CD8-positive, alpha-beta memory T cell (primary cell): ENCODE results near the gene GRPR. TPM values are rescaled to one million over a fixed set of nuclear protein-coding genes. Genes with fewer than 3 reads are reported as not detected.
"Not testable (repeated sequence)": the region's sequence is repeated elsewhere in the genome, so short reads cannot be mapped to it uniquely, and the experiment has no call there.

Source experiments
- CTCF ChIA-PET: fragments of 350-600 bp; sonication (Branson Sonifier 250); formaldehyde crosslinking; loops from one replicate; lab custom pipeline; 2021; ENCODE audit warnings: antibody characterized with exemption; lab: Charles Lee
- POLR2A ChIA-PET: fragments of 350-600 bp; sonication (Branson Sonifier 250); formaldehyde crosslinking; loops from one replicate; lab custom pipeline; 2021; ENCODE audit warnings: antibody characterized with exemption; lab: Charles Lee
- DNase-seq, 5 donors: peaks; one replicate each; pipeline versions ENCODE4 v3.0.0 to v3.0.0-alpha.2; 2020 to 2022; ENCODE audit warnings: mixed read lengths in 1 of 5
- H3K27ac ChIP-seq: one replicate; pipeline ENCODE4 v1.7.0; 2013; ENCODE audit warnings: low read depth, mild to moderate bottlenecking, low read length, moderate library complexity
- H3K27me3 ChIP-seq: 2 replicates; pipeline ENCODE4 v1.7.0; 2013; ENCODE audit warnings: low read length, mild to moderate bottlenecking; ENCODE audit not compliant: insufficient read depth, poor library complexity, severe bottlenecking
- H3K36me3 ChIP-seq: 2 replicates; pipeline ENCODE4 v1.7.0; 2013; ENCODE audit warnings: mild to moderate bottlenecking, low read length, moderate library complexity; ENCODE audit not compliant: insufficient read depth
- H3K4me1 ChIP-seq: 2 replicates; pipeline ENCODE4 v1.7.0; 2013; ENCODE audit warnings: mild to moderate bottlenecking, low read length, moderate library complexity; ENCODE audit not compliant: insufficient read depth
- H3K4me3 ChIP-seq: 2 replicates; pipeline ENCODE4 v1.7.0; 2013; ENCODE audit warnings: mild to moderate bottlenecking, low read length
- H3K9me3 ChIP-seq: 2 replicates; pipeline ENCODE4 v1.7.0; 2013; ENCODE audit warnings: mild to moderate bottlenecking, low read length
- H3K27ac Mint-ChIP-seq, 8 donors: one replicate each; pipeline ENCODE4 v1.8.0; 2020 to 2021; ENCODE audit warnings: mixed read lengths in 8 of 8, mild to moderate bottlenecking in 6 of 8, inconsistent platforms in 3 of 8, moderate library complexity in 3 of 8
- H3K27me3 Mint-ChIP-seq, 2 donors: one replicate each; pipeline ENCODE4 v1.8.0; 2020 to 2021; ENCODE audit warnings: mixed read lengths in 2 of 2, mild to moderate bottlenecking in 1 of 2, moderate library complexity in 1 of 2
- H3K36me3 Mint-ChIP-seq, 3 donors: one replicate each; pipeline ENCODE4 v1.8.0; 2020 to 2021; ENCODE audit warnings: mixed read lengths in 3 of 3, inconsistent platforms in 1 of 3, mild to moderate bottlenecking in 1 of 3
- H3K4me1 Mint-ChIP-seq, 3 donors: one replicate each; pipeline ENCODE4 v1.8.0; 2020 to 2021; ENCODE audit warnings: mixed read lengths in 3 of 3, inconsistent platforms in 1 of 3, mild to moderate bottlenecking in 1 of 3
- H3K4me3 Mint-ChIP-seq, 7 donors: one replicate each; pipeline ENCODE4 v1.8.0; 2020 to 2021; ENCODE audit warnings: mixed read lengths in 7 of 7, mild to moderate bottlenecking in 6 of 7, moderate library complexity in 4 of 7, inconsistent platforms in 2 of 7
- H3K9me3 Mint-ChIP-seq, 5 donors: one replicate each; pipeline ENCODE4 v1.8.0; 2020 to 2022; ENCODE audit warnings: mixed read lengths in 5 of 5, mild to moderate bottlenecking in 3 of 5, moderate library complexity in 2 of 5, inconsistent platforms in 1 of 5
- polyA plus RNA-seq: library from polyadenylated mRNA; unstranded; fragments of 300-500 nt; fragmentation: Illumina TruSeq; gene quantifications from one replicate; pipeline ENCODE4 v1.2.3, GENCODE V29; 2021
- total RNA-seq, 2 experiments: library from RNA; stranded (reverse); gene quantifications; one replicate each; pipeline ENCODE4 v1.2.3, GENCODE V29; 2021

GRPR gene
- total and polyA plus RNA-seq, 3 experiments from 2014 or later: 0.20 to 0.22 TPM; not detected in 1

DNA sequence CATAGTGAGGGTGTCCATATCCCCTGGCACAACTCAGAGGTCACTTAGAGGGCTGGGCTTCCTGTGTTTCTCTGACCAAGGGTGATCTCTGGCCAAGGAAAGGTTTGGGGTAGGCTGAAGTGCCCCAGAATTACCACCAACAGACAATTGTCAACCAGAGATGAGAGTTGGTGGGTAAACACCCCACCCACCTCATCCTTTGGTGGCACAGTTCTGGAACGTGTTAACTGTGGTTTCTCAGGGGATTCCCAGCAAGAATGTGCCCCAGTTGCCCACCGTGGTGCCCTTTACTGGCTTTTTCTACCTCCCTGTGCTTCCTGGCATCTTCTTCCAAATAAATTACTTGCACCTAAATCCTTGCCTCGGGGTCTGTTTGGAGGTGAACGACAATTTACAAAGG, 17.1 kb downstream of the GRPR start:
- ChIA-PET CTCF (no interaction called here), POLR2A (no interaction called here)
- peaks cover 5 to 17% of the 10 kb centered on the region in 2 donors for H3K27me3 Mint-ChIP-seq

DNA sequence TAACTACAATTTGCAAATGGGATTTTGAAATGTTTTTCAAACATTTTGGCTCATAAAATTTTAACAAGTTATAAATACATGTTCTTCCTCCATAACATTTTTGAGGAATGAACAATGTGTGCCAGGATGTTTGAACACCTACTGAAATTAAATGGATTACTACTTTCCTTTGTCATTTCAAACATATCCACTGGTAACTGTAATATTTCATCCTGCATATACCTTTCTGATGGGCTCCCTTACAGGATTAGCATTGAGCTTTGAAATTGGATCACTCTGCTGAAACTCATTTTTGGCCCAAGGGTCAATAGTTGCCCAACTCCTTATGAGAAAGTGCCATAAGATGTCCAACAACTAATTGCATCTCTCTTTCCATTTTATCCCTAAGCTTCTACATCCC, 17.6 kb downstream of the GRPR start:
- ChIA-PET POLR2A (no interaction called here), CTCF (no interaction called here)
- Mint-ChIP-seq H3K9me3 (peaks cover 0 to 6% (median 0%) of the 10 kb centered on the region in 5 donors), H3K27me3 (peaks cover 5 to 17% of the 10 kb centered on the region in 2 donors), H3K4me1 (no peaks in the 10 kb centered on the region), H3K27ac (no peak overlapping the region), H3K36me3 (peaks cover 0 to 1% (median 0%) of the 10 kb centered on the region in 3 donors), H3K4me3 (no peak overlapping the region)
- H3K36me3 ChIP-seq: no peaks in the 10 kb centered on the region
- no peaks in the 10 kb centered on the region for H3K4me1 ChIP-seq
- no peak overlapping the region for H3K27ac ChIP-seq
- H3K27me3 ChIP-seq: no peaks in the 10 kb centered on the region
- no peak for DNase-seq
- H3K4me3 ChIP-seq: no peak overlapping the region
- no peaks in the 10 kb centered on the region for H3K9me3 ChIP-seq

More for the DNA sequence above, 17.1 kb downstream of the GRPR start:
- Mint-ChIP-seq H3K4me1 (no peaks in the 10 kb centered on the region), H3K27ac (peak overlapping the region in 1 of 8 donors; percentile 39), H3K9me3 (peaks cover 0 to 6% (median 0%) of the 10 kb centered on the region in 5 donors), H3K36me3 (peaks cover 0 to 1% (median 0%) of the 10 kb centered on the region in 3 donors), H3K4me3 (no peak overlapping the region)
- Histone ChIP-seq H3K9me3 (no peaks in the 10 kb centered on the region), H3K4me1 (no peaks in the 10 kb centered on the region), H3K27ac (no peak overlapping the region), H3K27me3 (no peaks in the 10 kb centered on the region), H3K36me3 (no peaks in the 10 kb centered on the region), H3K4me3 (no peak overlapping the region)
- no peak for DNase-seq

DNA sequence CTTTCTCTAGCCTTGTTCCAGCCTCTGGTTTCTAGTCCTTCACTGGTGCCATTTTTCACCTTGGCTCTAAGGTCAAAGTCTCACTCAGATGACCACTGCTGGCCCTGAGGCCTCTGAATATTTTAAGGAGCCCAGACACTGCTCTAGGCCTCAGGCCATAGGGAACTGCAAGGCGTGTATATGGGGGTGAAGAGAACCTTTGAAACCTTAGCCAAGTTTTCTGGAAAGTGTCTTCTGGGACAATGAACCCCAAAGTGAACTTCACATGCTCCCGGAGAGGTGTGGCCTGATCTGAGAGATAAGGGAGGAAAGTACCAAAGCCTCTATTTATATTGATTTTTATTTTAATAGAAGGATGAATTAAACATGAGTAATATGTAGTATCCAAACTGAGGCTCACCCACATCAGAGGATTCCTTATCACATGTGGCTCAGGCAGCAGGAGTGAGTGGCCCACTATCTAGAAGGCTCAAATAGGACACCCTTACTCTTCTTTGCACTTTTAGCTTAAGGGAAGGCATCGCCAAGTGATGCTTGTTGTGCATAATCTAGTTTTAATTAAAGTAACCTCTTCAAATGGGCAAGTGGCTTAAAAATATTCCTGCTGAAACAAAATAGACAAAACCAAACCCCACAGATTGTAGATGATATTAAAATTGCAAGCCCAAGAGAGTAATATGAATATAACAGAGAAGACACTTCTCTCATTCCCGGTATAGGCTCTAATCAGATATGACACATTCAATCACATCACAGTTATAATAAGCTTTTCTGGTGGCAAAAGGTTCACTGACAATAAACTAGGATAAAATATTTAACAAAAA, 18.3 kb downstream of the GRPR start:
- no peaks in the 10 kb centered on the region for H3K4me1 ChIP-seq
- no peaks in the 10 kb centered on the region for H3K4me1 Mint-ChIP-seq
- H3K9me3 Mint-ChIP-seq: peaks cover 0 to 6% (median 0%) of the 10 kb centered on the region in 5 donors
- ChIA-PET POLR2A (no interaction called here), CTCF (no interaction called here)
- H3K27ac ChIP-seq: no peak overlapping the region
- no peak overlapping the region for H3K4me3 Mint-ChIP-seq
- H3K36me3 ChIP-seq: no peaks in the 10 kb centered on the region
- no peak for DNase-seq
- H3K4me3 ChIP-seq: no peak overlapping the region
- H3K27ac Mint-ChIP-seq: no peak overlapping the region
- no peaks in the 10 kb centered on the region for H3K27me3 ChIP-seq
- peaks cover 0 to 1% (median 0%) of the 10 kb centered on the region in 3 donors for H3K36me3 Mint-ChIP-seq
- H3K9me3 ChIP-seq: no peaks in the 10 kb centered on the region
- H3K27me3 Mint-ChIP-seq: peaks cover 5 to 17% of the 10 kb centered on the region in 2 donors

DNA sequence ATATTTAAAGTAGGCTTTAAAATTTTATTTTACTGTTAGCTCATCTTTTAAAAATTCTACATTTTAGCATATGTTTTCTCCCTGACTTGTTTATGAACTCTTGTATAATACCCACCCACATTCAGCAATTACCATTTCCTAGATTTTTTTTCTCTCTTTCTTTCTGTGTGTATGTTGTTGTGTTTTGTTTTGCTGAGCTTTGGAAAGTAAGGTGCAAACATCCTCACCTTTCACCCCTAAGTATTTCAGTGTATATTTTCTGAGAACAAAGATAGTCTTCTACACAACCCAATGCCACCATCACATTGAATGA, 18.8 kb downstream of the GRPR start:
- ChIA-PET CTCF (no interaction called here), POLR2A (no interaction called here)
- H3K4me3 Mint-ChIP-seq: no peak overlapping the region
- peaks cover 0 to 6% (median 0%) of the 10 kb centered on the region in 5 donors for H3K9me3 Mint-ChIP-seq
- no peaks in the 10 kb centered on the region for H3K9me3 ChIP-seq
- H3K27ac ChIP-seq: no peak overlapping the region
- H3K4me1 Mint-ChIP-seq: no peaks in the 10 kb centered on the region
- H3K4me3 ChIP-seq: no peak overlapping the region
- H3K27me3 Mint-ChIP-seq: peaks cover 5 to 17% of the 10 kb centered on the region in 2 donors
- H3K4me1 ChIP-seq: no peaks in the 10 kb centered on the region
- peaks cover 0 to 1% (median 0%) of the 10 kb centered on the region in 3 donors for H3K36me3 Mint-ChIP-seq
- H3K36me3 ChIP-seq: no peaks in the 10 kb centered on the region
- DNase-seq: no peak
- H3K27me3 ChIP-seq: no peaks in the 10 kb centered on the region
- no peak overlapping the region for H3K27ac Mint-ChIP-seq

DNA sequence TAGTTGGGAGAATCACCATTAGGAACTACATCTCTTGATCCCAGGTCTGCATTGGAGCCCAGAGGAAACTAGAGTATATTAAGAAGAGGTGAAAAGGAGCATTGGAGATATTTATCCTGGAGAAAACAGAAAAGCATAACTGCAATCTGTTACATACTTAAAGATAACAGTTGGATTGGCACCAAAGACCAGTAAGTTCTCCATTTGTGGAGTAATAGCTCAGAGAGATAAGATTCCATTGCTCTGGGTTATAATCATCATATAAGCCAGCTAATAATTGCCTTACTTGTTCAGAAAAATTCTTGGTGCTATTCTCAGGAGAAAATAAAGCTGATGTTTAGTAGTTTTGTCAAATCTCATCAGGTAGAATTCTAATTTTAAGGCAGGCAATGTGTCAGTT, 20.6 kb downstream of the GRPR start:
- H3K27me3 ChIP-seq: no peaks in the 10 kb centered on the region
- no peak for DNase-seq
- no peak overlapping the region for H3K27ac ChIP-seq
- H3K9me3 Mint-ChIP-seq: peaks cover 0 to 6% (median 0%) of the 10 kb centered on the region in 5 donors
- H3K4me1 Mint-ChIP-seq: no peaks in the 10 kb centered on the region
- H3K9me3 ChIP-seq: no peaks in the 10 kb centered on the region
- H3K4me1 ChIP-seq: no peaks in the 10 kb centered on the region
- H3K36me3 ChIP-seq: no peaks in the 10 kb centered on the region
- H3K4me3 ChIP-seq: no peak overlapping the region
- POLR2A ChIA-PET: no interaction called here
- no peak overlapping the region for H3K4me3 Mint-ChIP-seq
- H3K27ac Mint-ChIP-seq: no peak overlapping the region
- peaks cover 5 to 17% of the 10 kb centered on the region in 2 donors for H3K27me3 Mint-ChIP-seq
- CTCF ChIA-PET: no interaction called here
- H3K36me3 Mint-ChIP-seq: peaks cover 0 to 1% (median 0%) of the 10 kb centered on the region in 3 donors

DNA sequence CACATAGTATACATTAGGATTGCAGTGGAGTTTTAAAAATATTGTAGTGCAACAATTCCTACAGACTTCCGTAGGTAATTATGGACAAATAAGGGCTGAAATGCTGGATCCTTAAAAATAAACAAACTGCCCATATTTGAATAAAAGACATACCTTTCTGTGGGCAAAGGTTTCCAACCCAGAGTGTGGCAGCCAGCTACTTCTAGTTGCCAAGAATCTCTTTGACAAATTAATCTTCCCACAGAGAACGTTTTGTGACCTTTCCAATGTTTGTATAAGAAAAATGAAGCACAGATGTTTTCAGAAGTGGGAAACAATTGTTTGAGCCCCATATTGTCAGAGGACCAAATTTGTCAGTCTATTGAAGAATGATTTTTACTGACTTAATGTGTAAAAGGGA, 21.1 kb downstream of the GRPR start:
- Mint-ChIP-seq H3K4me1 (no peaks in the 10 kb centered on the region), H3K9me3 (peaks cover 0 to 6% (median 0%) of the 10 kb centered on the region in 5 donors), H3K27me3 (peaks cover 5 to 17% of the 10 kb centered on the region in 2 donors), H3K4me3 (no peak overlapping the region), H3K36me3 (peaks cover 0 to 1% (median 0%) of the 10 kb centered on the region in 3 donors), H3K27ac (no peak overlapping the region)
- Histone ChIP-seq H3K4me3 (no peak overlapping the region), H3K36me3 (no peaks in the 10 kb centered on the region), H3K27me3 (no peaks in the 10 kb centered on the region), H3K27ac (no peak overlapping the region), H3K9me3 (no peaks in the 10 kb centered on the region), H3K4me1 (no peaks in the 10 kb centered on the region)
- DNase-seq: no peak
- POLR2A ChIA-PET: no interaction called here
- CTCF ChIA-PET: no interaction called here

DNA sequence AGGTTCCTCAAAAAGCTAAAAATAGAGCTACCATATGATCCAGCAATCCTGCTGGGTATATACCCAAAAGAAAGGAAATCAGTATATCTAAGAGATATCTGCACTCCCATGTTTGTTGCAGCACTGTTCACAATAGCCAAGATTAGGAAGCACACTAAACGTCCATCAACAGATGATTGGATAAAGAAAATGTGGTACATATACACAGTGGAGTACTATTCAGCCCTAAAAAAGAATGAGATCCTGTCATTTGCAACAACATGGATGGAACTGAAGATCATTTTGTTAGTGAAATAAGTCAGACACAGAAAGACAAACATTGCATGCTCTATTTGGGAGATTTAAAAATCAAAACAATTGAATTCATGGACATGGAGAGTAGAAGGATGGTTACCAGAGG, 21.7 kb downstream of the GRPR start:
- H3K4me3 Mint-ChIP-seq, H3K36me3 ChIP-seq, H3K4me3 ChIP-seq, H3K4me1 Mint-ChIP-seq, H3K27me3 ChIP-seq, H3K27ac Mint-ChIP-seq, H3K9me3 ChIP-seq, H3K9me3 Mint-ChIP-seq, H3K27ac ChIP-seq, H3K4me1 ChIP-seq, POLR2A ChIA-PET, CTCF ChIA-PET, H3K36me3 Mint-ChIP-seq, DNase-seq: not testable (repeated sequence)
- H3K27me3 Mint-ChIP-seq: peaks cover 5 to 17% of the 10 kb centered on the region in 2 donors

DNA sequence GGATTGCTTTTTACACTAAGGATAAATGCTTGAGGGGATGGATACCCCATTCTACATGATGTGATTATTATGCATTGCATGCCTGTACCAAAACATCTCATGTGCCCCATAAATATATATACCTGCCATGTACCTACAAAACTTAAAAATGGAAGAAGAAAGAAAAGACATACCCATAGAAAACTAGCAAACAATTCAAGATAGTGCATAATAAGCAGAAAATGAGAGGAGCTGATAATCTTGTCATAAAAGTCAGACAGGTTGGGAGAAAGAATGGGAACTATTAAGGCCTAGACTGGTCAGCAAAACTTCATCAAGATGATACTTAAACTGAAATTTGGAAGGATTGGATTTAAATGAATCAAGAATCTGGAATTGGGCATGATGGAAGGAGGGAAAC, 22.3 kb downstream of the GRPR start:
- no peaks in the 10 kb centered on the region for H3K4me1 ChIP-seq
- POLR2A ChIA-PET: no interaction called here
- Mint-ChIP-seq H3K4me1 (no peaks in the 10 kb centered on the region), H3K9me3 (peaks cover 0 to 6% (median 0%) of the 10 kb centered on the region in 5 donors), H3K4me3 (no peak overlapping the region), H3K36me3 (peaks cover 0 to 1% (median 0%) of the 10 kb centered on the region in 3 donors), H3K27me3 (peaks cover 3 to 17% of the 10 kb centered on the region in 2 donors), H3K27ac (no peak overlapping the region)
- CTCF ChIA-PET: no interaction called here
- H3K27ac ChIP-seq: no peak overlapping the region
- no peak for DNase-seq
- no peak overlapping the region for H3K4me3 ChIP-seq
- no peaks in the 10 kb centered on the region for H3K9me3 ChIP-seq
- no peaks in the 10 kb centered on the region for H3K27me3 ChIP-seq
- H3K36me3 ChIP-seq: no peaks in the 10 kb centered on the region
